Naive thymus-derived CD4-positive, alpha-beta T cell (primary cell): Measurements from ENCODE around the gene MAGI3. TPM values are rescaled to one million over a fixed set of nuclear protein-coding genes. Genes with fewer than 3 reads are reported as not detected.

Experiments used
- ATAC-seq: fragments of 150-1000 bp; cut with Tn5 transposase; 2 replicates; pipeline ENCODE4 v1.10.0; 2021; ENCODE audit warnings: mild to moderate bottlenecking, moderate library complexity
- CTCF ChIA-PET: fragments of 350-600 bp; sonication (Branson Sonifier 250); formaldehyde crosslinking; loops from one replicate; lab custom pipeline; 2021; ENCODE audit warnings: antibody characterized with exemption; lab: Charles Lee
- POLR2A ChIA-PET: fragments of 350-600 bp; sonication (Branson Sonifier 250); formaldehyde crosslinking; loops from one replicate; lab custom pipeline; 2021; ENCODE audit warnings: antibody characterized with exemption, inconsistent platforms; lab: Charles Lee
- DNase-seq, 9 donors: peaks; one replicate each; pipeline versions ENCODE4 v3.0.0 to v3.0.0-alpha.2; 2020 to 2022; ENCODE audit warnings: mixed read lengths in 1 of 9
- H3K27ac ChIP-seq: one replicate; pipeline ENCODE4 v1.7.0; 2013; ENCODE audit warnings: mild to moderate bottlenecking, low read depth, low read length, moderate library complexity
- H3K27me3 ChIP-seq, 2 donors: one replicate each; pipeline ENCODE4 v1.7.0; 2013; ENCODE audit warnings: low read length in 2 of 2, mild to moderate bottlenecking in 2 of 2, moderate library complexity in 2 of 2; ENCODE audit not compliant: control insufficient read depth in 2 of 2, insufficient read depth in 2 of 2
- H3K36me3 ChIP-seq, 3 experiments: 1 replicate in 2 of 3; 2 replicates in 1 of 3; pipeline ENCODE4 v1.7.0; 2013; ENCODE audit warnings: low read length in 3 of 3, mild to moderate bottlenecking in 3 of 3, moderate library complexity in 1 of 3; ENCODE audit not compliant: insufficient read depth in 3 of 3, control insufficient read depth in 2 of 3
- H3K4me1 ChIP-seq, 2 donors: one replicate each; pipeline ENCODE4 v1.7.0; 2013; ENCODE audit warnings: low read length in 2 of 2, mild to moderate bottlenecking in 2 of 2, moderate library complexity in 1 of 2; ENCODE audit not compliant: control insufficient read depth in 2 of 2, insufficient read depth in 2 of 2
- H3K4me3 ChIP-seq: 2 replicates; pipeline ENCODE4 v1.7.0; 2013; ENCODE audit warnings: mild to moderate bottlenecking, low read length
- H3K9me3 ChIP-seq, 3 experiments: 1 replicate in 2 of 3; 2 replicates in 1 of 3; pipeline ENCODE4 v1.7.0; 2013; ENCODE audit warnings: low read length in 3 of 3; ENCODE audit not compliant: control insufficient read depth in 2 of 3
- H3K27ac Mint-ChIP-seq, 9 donors: one replicate each; pipeline ENCODE4 v1.8.0; 2020 to 2022; ENCODE audit warnings: mixed read lengths in 9 of 9, mild to moderate bottlenecking in 8 of 9, moderate library complexity in 5 of 9, inconsistent platforms in 2 of 9
- H3K27me3 Mint-ChIP-seq, 5 donors: one replicate each; pipeline ENCODE4 v1.8.0; 2021 to 2022; ENCODE audit warnings: mixed read lengths in 5 of 5, mild to moderate bottlenecking in 1 of 5
- H3K36me3 Mint-ChIP-seq, 5 donors: one replicate each; pipeline ENCODE4 v1.8.0; 2020 to 2022; ENCODE audit warnings: mixed read lengths in 5 of 5, mild to moderate bottlenecking in 3 of 5, inconsistent platforms in 1 of 5
- H3K4me1 Mint-ChIP-seq, 7 donors: one replicate each; pipeline ENCODE4 v1.8.0; 2020 to 2022; ENCODE audit warnings: mixed read lengths in 7 of 7, mild to moderate bottlenecking in 3 of 7, inconsistent platforms in 1 of 7
- H3K4me3 Mint-ChIP-seq, 10 donors: one replicate each; pipeline ENCODE4 v1.8.0; 2020 to 2022; ENCODE audit warnings: mild to moderate bottlenecking in 10 of 10, mixed read lengths in 10 of 10, moderate library complexity in 6 of 10, inconsistent platforms in 2 of 10
- H3K9me3 Mint-ChIP-seq, 11 donors: one replicate each; pipeline ENCODE4 v1.8.0; 2020 to 2022; ENCODE audit warnings: mixed read lengths in 11 of 11, mild to moderate bottlenecking in 4 of 11, inconsistent platforms in 1 of 11, moderate library complexity in 1 of 11
- intact Hi-C, 2 donors: fragments of 100-400 bp; cut with micrococcal nuclease; formaldehyde crosslinking; loops; one replicate each; pipeline ENCODE4 v1.15.1; 2023
- polyA plus RNA-seq, 2 donors: library from polyadenylated mRNA; unstranded; fragments of 300-500 nt; fragmentation: Illumina TruSeq; gene quantifications; one replicate each; pipeline ENCODE4 v1.2.3, GENCODE V29; 2021
- total RNA-seq, 6 experiments: library from RNA in 5 of 6; stranded (reverse) in 5 of 6; gene quantifications; 1 replicate in 5 of 6; 2 replicates in 1 of 6; pipeline ENCODE4 v1.2.3 and lab custom pipeline; 2021 to 2026

The MAGI3 gene
- total and polyA plus RNA-seq, 7 experiments from 2014 or later: 3.6 to 8.8 (median 6.6) TPM

GRCh38 chr1:113434081-113434873 is 44.0 kb downstream of the MAGI3 start:
- ChIA-PET POLR2A (no interaction called here), CTCF (no interaction called here)
- Histone ChIP-seq H3K9me3 (no peaks in the 10 kb centered on the region), H3K4me1 (no peaks in the 10 kb centered on the region), H3K36me3 (no peaks in the 10 kb centered on the region), H3K27ac (no peak overlapping the region), H3K27me3 (no peaks in the 10 kb centered on the region), H3K4me3 (no peak overlapping the region)
- no peak for DNase-seq
- Mint-ChIP-seq H3K9me3 (no peaks in the 10 kb centered on the region), H3K36me3 (no peaks in the 10 kb centered on the region), H3K4me1 (peaks cover 0 to 6% (median under 1%) of the 10 kb centered on the region in 7 donors), H3K27me3 (peaks cover 0 to 4% (median 0%) of the 10 kb centered on the region in 5 donors), H3K27ac (no peak overlapping the region), H3K4me3 (no peak overlapping the region)
- no peak for ATAC-seq
- intact Hi-C loops: no loop called here

- peaks cover 0 to 10% (median 4%) of the 10 kb centered on the region in 7 donors for H3K4me1 Mint-ChIP-seq
Measured at GRCh38 chr1:113434874-113435175, 44.5 kb downstream of the MAGI3 start.

GRCh38 chr1:113437554-113438341 is 47.4 kb downstream of the MAGI3 start:
- Histone ChIP-seq H3K4me3 (no peak overlapping the region), H3K27me3 (no peaks in the 10 kb centered on the region), H3K36me3 (no peaks in the 10 kb centered on the region), H3K9me3 (no peaks in the 10 kb centered on the region), H3K4me1 (no peaks in the 10 kb centered on the region), H3K27ac (no peak overlapping the region)
- H3K4me3 Mint-ChIP-seq: no peak overlapping the region
- DNase-seq (no peak), ATAC-seq (no peak)
- H3K4me1 Mint-ChIP-seq: peaks cover 0 to 10% (median 4%) of the 10 kb centered on the region in 7 donors
- peaks cover 0 to 4% (median 0%) of the 10 kb centered on the region in 5 donors for H3K27me3 Mint-ChIP-seq
- intact Hi-C loops: no loop called here
- ChIA-PET CTCF (no interaction called here), POLR2A (no interaction called here)
- H3K27ac Mint-ChIP-seq: no peak overlapping the region
- no peaks in the 10 kb centered on the region for H3K36me3 Mint-ChIP-seq
- H3K9me3 Mint-ChIP-seq: peaks cover 0 to 5% (median 0%) of the 10 kb centered on the region in 11 donors

More at GRCh38 chr1:113434874-113435175, 44.5 kb downstream of the MAGI3 start:
- H3K9me3 Mint-ChIP-seq: no peaks in the 10 kb centered on the region
- H3K36me3 Mint-ChIP-seq: no peaks in the 10 kb centered on the region
- Histone ChIP-seq H3K4me3 (no peak overlapping the region), H3K36me3 (no peaks in the 10 kb centered on the region), H3K4me1 (no peaks in the 10 kb centered on the region), H3K9me3 (no peaks in the 10 kb centered on the region), H3K27ac (no peak overlapping the region), H3K27me3 (no peaks in the 10 kb centered on the region)
- H3K27me3 Mint-ChIP-seq: peaks cover 0 to 4% (median 0%) of the 10 kb centered on the region in 5 donors
- ChIA-PET POLR2A (no interaction called here), CTCF (no interaction called here)
- H3K4me3 Mint-ChIP-seq: no peak overlapping the region
- intact Hi-C loops: no loop called here
- no peak overlapping the region for H3K27ac Mint-ChIP-seq
- DNase-seq (no peak), ATAC-seq (no peak)

GRCh38 chr1:113438505-113439276 is 48.4 kb downstream of the MAGI3 start:
- Mint-ChIP-seq H3K27ac (no peak overlapping the region), H3K4me1 (peaks cover 0 to 10% (median 4%) of the 10 kb centered on the region in 7 donors), H3K36me3 (peaks cover 0 to under 1% (median 0%) of the 10 kb centered on the region in 5 donors), H3K4me3 (no peak overlapping the region), H3K9me3 (peaks cover 0 to 5% (median 0%) of the 10 kb centered on the region in 11 donors), H3K27me3 (peaks cover 0 to 4% (median 0%) of the 10 kb centered on the region in 5 donors)
- Histone ChIP-seq H3K9me3 (no peaks in the 10 kb centered on the region), H3K4me1 (no peaks in the 10 kb centered on the region), H3K27ac (no peak overlapping the region), H3K27me3 (no peaks in the 10 kb centered on the region), H3K36me3 (no peaks in the 10 kb centered on the region), H3K4me3 (no peak overlapping the region)
- DNase-seq (no peak), ATAC-seq (no peak)
- POLR2A ChIA-PET: no interaction called here
- intact Hi-C loops: no loop called here
- CTCF ChIA-PET: interaction anchor here (0.5 kb wide), 1 partner anchor 292 kb away, joined by 3 read pairs; no protein-coding TSS in a partner anchor

GRCh38 chr1:113439277-113439670 is 49.0 kb downstream of the MAGI3 start:
- POLR2A ChIA-PET: no interaction called here
- Histone ChIP-seq H3K9me3 (peaks cover 0 to 5% (median 4%) of the 10 kb centered on the region in 3 experiments), H3K4me1 (no peaks in the 10 kb centered on the region), H3K4me3 (no peak overlapping the region), H3K27ac (no peak overlapping the region), H3K27me3 (no peaks in the 10 kb centered on the region), H3K36me3 (no peaks in the 10 kb centered on the region)
- Mint-ChIP-seq H3K9me3 (peaks cover under 1 to 9% (median 4%) of the 10 kb centered on the region in 11 donors), H3K4me1 (peaks cover 0 to 10% (median 4%) of the 10 kb centered on the region in 7 donors), H3K4me3 (no peak overlapping the region), H3K27me3 (peaks cover 0 to 4% (median 0%) of the 10 kb centered on the region in 5 donors), H3K27ac (no peak overlapping the region), H3K36me3 (peaks cover 0 to 5% (median 1%) of the 10 kb centered on the region in 5 donors)
- intact Hi-C loops: no loop called here
- ATAC-seq (no peak), DNase-seq (no peak)
- CTCF ChIA-PET: interaction anchor here (0.5 kb wide), 1 partner anchor 293 kb away, joined by 3 read pairs; no protein-coding TSS in a partner anchor

GRCh38 chr1:113442131-113442530 is 51.8 kb downstream of the MAGI3 start:
- ChIA-PET POLR2A (no interaction called here), CTCF (interaction anchor here (0.7 kb wide), 1 partner anchor 1537 kb away, joined by 3 read pairs; no protein-coding TSS in a partner anchor)
- Histone ChIP-seq H3K27ac (no peak overlapping the region), H3K4me1 (no peaks in the 10 kb centered on the region), H3K27me3 (no peaks in the 10 kb centered on the region), H3K4me3 (no peak overlapping the region), H3K9me3 (peaks cover 0 to 5% (median 4%) of the 10 kb centered on the region in 3 experiments), H3K36me3 (no peaks in the 10 kb centered on the region)
- DNase-seq (no peak), ATAC-seq (no peak)
- Mint-ChIP-seq H3K27ac (no peak overlapping the region), H3K9me3 (peaks cover 8 to 28% (median 13%) of the 10 kb centered on the region in 11 donors), H3K36me3 (peaks cover 0 to 13% (median 9%) of the 10 kb centered on the region in 5 donors), H3K4me1 (peaks cover 0 to 10% (median 3%) of the 10 kb centered on the region in 7 donors), H3K4me3 (no peak overlapping the region), H3K27me3 (peaks cover 0 to 6% (median 4%) of the 10 kb centered on the region in 5 donors)
- intact Hi-C loops: no loop called here
